Stimulated activated CD4-positive, alpha-beta T cell treated with anti-CD3 and anti-CD28 coated beads, Interleukin-15, amount 100 ng/mL, for 24 hours (primary cell): ENCODE results near the gene TECPR1.

Source experiments
- DNase-seq: peaks from one replicate; pipeline ENCODE4 v3.0.0-alpha.2; 2020

TECPR1 gene

GRCh38 chr7:98251601-98252424, at the start of gene TECPR1:
TECPR1 (minus strand) TSS chr7:98252232; CDS start chr7:98246146, 6,086 bp downstream.
- DNase-seq: peak; percentile 92

DNA sequence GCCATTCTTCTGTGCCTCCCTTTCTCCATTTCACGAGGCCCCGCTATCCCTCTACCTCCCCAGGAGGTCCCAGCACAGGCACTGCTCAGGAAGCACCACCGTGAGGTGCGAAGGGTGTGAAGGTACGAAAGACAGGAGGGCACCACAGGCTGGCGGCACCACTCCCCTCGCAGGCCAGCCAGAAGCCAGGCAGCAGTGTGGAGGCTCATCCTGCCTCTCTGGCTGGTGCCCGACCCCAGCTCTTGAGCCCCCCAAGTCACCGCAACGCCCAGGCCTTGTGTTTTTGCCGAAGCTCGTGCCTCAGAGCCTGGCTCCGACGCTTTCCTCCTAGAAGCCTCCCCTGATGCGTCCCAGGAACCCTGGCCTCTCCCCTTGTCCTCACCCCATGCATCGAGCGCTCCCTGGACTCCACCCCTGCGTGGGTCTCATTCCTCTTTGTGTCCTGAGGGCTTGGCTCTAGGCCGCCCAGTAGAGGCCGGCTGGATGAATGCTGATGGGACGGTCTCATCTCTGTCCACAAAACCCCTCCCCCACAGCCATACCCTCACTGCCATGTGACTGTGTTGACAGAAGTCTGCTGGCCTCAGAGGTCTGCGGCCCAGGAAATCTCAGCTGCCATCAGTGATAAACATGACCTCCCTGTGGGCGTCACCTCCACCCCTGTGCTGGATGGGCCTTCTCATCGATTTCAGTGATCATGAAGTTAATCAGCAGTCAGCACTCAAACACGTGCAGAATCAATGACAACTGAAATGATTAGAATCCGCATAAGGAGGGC, 48.8 kb upstream of the TECPR1 start:
- no peak for DNase-seq

- no peak for DNase-seq
These were observed 45.7 kb upstream of the TECPR1 start for GRCh38 chr7:98297626-98298286.

- no peak for DNase-seq
These were observed 44.8 kb upstream of the TECPR1 start for GRCh38 chr7:98296833-98297232.

- DNase-seq: no peak
These were observed 43.6 kb upstream of the TECPR1 start for GRCh38 chr7:98295467-98296192.

- peak; percentile 39 for DNase-seq
These were observed 42.9 kb upstream of the TECPR1 start for GRCh38 chr7:98294798-98295382.

GRCh38 chr7:98294326-98294725, 42.3 kb upstream of the TECPR1 start:
- DNase-seq: no peak

- DNase-seq: no peak
These were observed 41.7 kb upstream of the TECPR1 start for GRCh38 chr7:98293746-98294145.

- no peak for DNase-seq
These were observed 41.2 kb upstream of the TECPR1 start for GRCh38 chr7:98293265-98293664.

GRCh38 chr7:98291717-98292116, 39.7 kb upstream of the TECPR1 start:
- DNase-seq: no peak

DNA sequence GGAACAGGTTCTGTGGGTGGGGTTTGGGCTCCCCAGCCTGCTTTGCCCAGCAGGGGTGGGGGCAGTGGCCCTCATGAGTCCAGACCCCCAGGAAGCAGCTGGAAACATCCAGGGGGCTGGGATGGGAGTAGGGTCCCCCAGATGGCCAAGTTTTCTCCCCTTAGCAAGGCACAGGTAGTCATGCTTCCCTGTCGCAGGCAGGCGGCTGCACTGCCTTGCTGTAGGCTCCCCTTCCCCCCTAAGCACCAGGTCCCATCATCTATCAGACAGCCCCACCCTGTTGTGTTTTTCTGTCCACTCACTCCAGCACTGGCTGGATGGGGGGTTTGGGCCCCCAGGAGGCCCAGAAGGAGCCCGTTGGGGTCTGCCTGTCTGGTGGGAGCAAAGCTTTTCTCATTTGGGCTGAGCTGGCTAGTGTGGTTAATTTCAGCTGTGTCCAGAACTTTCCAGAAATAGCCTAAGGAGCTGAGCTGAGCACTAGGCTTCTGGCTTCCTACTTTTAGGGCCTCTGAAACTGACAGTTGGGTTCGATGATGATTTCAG, 37.4 kb upstream of the TECPR1 start:
- no peak for DNase-seq

- DNase-seq: no peak
These were observed 36.2 kb upstream of the TECPR1 start for GRCh38 chr7:98288064-98288823.

GRCh38 chr7:98287486-98287959, 35.5 kb upstream of the TECPR1 start:
- no peak for DNase-seq

GRCh38 chr7:98286701-98287485, 34.9 kb upstream of the TECPR1 start:
- DNase-seq: no peak

- DNase-seq: no peak
These were observed 34.1 kb upstream of the TECPR1 start for GRCh38 chr7:98286093-98286539.

GRCh38 chr7:98285157-98286092, 33.4 kb upstream of the TECPR1 start:
- DNase-seq: no peak

DNA sequence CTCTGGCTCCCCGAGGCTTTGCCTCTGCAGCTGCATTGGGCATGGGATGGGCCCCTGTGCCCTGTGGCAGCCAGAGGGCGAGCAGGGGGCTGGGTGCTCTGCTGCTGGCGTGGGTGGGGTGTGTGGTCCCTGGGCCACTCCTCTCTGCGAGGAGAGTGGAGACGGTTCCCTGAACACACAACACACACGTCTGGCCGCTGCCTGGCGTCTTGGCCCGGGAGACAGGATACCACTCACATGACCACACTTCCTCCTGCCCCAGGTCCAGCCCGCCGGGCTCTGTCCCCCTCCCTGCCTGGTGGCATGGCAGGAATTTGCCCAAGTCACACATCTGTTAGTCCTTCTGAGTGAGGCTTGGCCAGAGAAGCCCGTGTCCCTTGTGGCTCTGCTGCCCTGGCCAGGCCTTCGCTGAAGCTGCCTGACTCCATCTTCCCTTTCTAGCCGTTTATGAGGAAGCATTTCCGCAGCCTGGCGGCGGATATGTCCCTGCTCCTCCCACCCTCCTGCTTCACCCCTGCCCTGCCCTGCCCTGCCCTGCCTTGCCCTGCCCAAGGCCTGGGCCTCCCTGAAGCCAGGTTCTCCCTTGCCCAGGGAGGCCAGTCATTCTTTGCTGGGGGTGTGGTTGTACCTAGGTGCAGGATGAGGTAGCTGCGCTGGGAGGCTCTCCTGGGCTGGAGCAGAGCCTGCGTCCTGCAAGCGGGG, 32.5 kb upstream of the TECPR1 start:
- DNase-seq: no peak

DNA sequence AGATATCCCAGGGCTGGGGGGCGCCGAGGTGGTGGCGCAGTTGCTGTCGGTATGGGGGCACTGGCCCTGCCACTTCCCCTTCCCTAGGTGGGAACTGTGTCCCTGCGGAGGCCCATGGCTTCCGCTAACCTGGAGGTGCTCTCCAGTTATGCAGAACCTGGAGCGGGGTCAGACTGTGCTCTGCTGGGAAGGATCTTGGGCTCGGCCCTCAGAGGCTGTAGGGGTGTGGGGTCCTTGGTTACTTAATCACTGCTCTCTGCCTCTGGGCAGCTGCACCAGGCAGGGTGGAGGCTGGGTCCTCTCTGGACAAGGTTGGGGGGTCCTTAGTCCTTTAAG, 31.8 kb upstream of the TECPR1 start:
- DNase-seq: no peak
